Measurements from ENCODE around the gene BSPH1.

DNA sequence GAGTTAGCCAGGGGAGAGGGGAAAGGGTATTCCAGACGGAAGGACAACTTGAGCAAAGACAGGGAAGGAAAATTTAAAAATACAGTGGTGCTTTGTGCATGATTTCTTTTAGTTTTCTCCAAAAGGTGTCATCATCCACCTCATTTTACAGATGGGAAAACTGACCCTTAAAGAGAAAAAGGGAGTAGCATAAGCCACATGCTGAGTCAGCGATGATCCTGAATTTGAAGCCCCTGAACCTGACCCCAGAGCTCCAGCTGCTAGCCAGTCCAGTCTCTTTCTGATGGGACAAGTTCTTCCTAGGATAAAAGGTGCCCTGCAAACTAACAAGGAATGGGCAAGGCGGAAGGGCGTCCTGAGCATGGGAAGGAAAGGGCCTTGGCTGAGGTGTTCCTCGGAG is 41.6 kb upstream of the BSPH1 start:
- TF ChIP-seq ZNF274 (IDR thresholded peaks at IDR 0.05; ENCODE audit: low read depth, low read length) (no peak), YY1 (IDR thresholded peaks at IDR 0.05; ENCODE audit: insufficient read depth, insufficient read length) (no peak), SUZ12 (IDR thresholded peaks at IDR 0.05; ENCODE audit: extremely low read depth, insufficient read depth, insufficient read length) (no peak)
